Hepatic stellate cell (primary cell): ENCODE results near the gene EIF1AD.
A peak's percentile ranks its signal among the peaks of the same experiment; 100 is the strongest.
"Not testable (repeated sequence)": the region's sequence is repeated elsewhere in the genome, so short reads cannot be mapped to it uniquely, and the experiment has no call there.

Source experiments
- DNase-seq: peaks from one replicate; pipeline ENCODE4 v3.0.0; 2011; ENCODE audit warnings: low spot score

EIF1AD gene

DNA sequence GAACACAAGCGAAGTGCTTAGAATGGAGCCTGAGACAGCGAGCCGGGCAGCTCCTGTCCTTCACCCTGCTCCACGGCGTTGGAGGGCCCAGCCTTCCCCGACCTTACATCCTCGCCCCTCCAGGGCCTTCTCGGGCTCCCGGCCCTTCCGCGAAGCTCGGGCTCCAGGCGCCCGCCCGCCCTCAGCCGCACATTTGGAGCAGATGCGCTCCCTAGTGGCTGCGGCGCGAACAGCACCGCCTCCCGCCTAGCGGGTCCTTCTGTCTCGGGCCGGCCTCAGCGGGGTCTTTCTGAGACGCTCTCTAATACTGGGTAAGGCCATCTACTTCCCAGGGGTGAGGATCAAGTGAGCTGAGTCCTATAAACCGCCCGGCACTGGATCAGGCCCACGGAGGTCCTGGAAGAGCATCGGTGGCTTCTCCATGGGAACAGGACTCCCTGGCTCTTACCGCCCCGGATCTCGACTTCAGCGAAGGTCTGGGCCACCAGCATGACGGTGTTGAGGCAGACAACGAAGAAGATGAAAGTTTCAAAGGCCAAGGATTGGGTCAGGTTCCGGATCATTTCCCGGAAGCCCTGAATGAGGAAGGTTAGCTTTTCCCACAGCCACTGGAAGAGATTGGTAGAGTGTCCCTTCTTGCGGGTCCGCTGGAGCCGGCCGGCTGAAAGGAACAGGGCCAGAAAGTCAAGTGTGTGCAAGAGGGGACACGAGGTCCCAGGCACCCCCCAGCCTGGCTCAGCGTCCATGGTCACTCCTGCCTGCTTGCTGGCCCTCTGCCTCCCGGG lies 20.6 kb upstream of the EIF1AD start:
- DNase-seq = peak; percentile 87

DNA sequence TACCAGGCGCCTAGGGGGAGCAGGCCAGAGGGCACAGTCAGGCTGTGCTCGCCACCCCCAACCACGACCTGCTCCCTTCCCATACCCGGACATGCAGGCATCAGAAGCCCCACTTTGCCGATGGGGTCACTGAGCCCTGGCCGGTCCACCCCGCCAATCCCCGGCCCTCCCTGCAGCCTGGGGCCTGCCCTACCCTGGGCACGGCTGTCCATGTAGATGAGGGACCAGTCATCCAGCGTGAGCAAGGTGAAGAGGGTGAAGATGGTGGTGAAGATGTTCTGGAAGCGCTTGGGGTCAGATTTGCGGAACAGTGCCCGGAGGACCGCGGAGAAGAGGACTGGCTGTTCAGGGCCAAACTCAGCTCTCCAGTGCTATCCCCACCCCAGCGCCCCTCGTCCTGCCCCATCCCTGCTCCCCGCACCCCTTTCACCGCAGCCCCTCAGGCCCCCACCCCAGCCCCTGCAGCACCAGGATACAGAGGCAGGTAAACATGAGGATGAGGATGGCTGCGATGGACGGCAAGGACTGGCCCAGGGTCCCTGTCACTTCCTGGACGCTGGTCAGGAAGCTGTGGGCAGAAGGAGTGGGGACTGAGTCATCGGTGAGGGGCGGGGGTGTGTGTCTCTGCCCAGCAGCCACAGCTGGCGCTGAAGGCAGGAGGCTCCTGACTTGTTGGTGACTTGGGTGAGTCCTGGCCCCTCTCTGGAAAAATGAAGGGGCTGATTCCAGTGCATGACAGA lies 18.8 kb upstream of the EIF1AD start:
- peak; percentile 95 for DNase-seq

- DNase-seq = no peak
These were observed 18.3 kb upstream of the EIF1AD start for GRCh38 chr11:66020212-66020611.

GRCh38 chr11:66017321-66017720 lies 15.4 kb upstream of the EIF1AD start:
- DNase-seq = no peak

- DNase-seq = no peak
These were observed 14.8 kb upstream of the EIF1AD start for GRCh38 chr11:66016793-66017177.

DNA sequence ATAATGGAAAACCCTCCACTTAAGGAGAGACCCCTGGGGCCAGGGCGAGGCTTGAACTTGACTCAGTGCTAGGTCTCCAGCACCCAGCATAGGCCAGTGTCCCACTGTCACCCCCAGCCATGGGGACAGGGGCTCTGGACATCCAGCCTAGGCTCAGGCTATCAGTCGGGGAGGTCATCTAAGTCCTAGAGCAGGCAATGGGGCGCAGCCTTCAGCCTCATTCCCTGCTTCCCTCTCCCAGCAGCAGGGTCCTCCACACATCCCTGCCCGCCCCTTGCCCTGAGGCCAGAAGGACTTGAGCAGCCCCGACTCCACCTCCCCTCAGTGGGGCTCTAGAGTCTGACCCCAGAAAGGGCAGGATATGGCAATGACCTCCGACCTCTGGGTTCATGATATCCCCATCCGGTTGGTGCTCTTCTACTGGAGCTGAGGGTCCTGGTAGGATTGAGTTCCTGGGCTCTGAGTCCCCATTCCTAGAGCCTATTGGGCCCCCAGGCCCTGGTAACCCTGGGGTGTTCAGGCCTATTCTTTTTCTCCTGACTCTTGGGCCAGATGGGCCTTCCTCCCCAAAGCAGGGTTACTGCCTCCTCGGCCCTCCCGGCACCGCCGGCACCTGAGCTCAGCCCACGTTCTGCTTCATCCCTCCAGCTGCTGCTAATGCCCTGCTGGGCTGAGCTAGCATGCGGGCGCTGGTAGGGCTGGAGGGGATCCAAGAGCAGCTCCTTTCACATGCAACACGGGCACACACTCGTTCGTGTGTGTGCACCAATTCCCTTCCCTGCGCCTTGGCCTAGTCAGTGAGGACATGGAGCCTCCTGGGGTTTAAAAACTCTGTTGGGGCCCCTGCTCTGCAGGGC lies 14.2 kb upstream of the EIF1AD start:
- no peak for DNase-seq

- DNase-seq = peak; percentile 69
These were observed 13.5 kb upstream of the EIF1AD start for GRCh38 chr11:66015454-66015881.

DNA sequence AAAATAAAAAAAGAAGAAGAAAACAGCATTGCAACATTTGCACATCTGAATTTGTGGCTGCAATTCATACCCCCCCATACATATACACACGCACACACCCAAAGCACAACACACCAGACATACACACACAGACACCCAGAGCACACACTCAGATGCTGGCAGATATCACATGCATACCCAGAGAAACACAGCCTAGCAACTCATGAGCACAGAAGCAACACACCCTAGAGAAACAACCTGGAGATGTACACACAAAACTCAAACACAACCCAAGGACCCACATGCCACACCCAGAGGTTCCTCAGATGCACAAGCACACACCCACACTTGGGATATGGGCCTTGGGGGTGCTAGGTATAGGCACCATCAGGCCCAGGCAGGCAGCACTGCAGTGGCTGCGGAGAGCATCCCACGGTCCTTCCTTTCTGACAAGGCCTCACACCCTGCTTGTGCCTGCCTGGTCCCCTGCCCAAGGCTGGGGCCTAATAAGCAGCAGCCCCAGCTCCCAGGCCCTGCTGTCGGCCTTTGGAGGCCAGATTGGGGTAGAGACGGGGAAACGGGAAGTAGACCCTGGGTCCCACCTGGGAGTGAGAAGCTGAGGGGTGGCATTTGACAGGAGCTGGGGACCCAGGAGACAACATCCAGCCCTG lies 13.0 kb upstream of the EIF1AD start:
- no peak for DNase-seq

DNA sequence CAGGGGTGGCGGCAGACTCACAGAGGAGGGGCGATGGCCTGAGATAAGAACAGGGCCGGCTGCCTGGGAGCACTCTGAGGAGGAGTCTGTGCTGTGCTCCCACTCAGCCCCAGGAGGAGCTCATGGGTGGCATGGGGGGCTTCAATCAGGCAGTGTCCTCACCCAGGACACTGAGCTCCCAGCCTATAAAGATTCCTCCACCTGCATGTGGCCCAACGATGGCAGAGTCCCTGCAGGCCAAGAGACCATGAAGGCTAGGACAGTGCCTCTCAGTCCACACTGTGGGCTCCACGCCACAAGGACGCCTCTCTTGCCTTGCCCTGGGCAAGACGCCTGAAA lies 11.8 kb upstream of the EIF1AD start:
- no peak for DNase-seq

- no peak for DNase-seq
These were observed 11.2 kb upstream of the EIF1AD start for GRCh38 chr11:66012946-66013761.

GRCh38 chr11:66012371-66012945 lies 10.5 kb upstream of the EIF1AD start:
- no peak for DNase-seq

- no peak for DNase-seq
These were observed 9.9 kb upstream of the EIF1AD start, which contains the start of gene CST6 for GRCh38 chr11:66011785-66012303. Gene CST6 (plus strand): TSS chr11:66012008. CDS start chr11:66012045, 37 bp downstream.

DNA sequence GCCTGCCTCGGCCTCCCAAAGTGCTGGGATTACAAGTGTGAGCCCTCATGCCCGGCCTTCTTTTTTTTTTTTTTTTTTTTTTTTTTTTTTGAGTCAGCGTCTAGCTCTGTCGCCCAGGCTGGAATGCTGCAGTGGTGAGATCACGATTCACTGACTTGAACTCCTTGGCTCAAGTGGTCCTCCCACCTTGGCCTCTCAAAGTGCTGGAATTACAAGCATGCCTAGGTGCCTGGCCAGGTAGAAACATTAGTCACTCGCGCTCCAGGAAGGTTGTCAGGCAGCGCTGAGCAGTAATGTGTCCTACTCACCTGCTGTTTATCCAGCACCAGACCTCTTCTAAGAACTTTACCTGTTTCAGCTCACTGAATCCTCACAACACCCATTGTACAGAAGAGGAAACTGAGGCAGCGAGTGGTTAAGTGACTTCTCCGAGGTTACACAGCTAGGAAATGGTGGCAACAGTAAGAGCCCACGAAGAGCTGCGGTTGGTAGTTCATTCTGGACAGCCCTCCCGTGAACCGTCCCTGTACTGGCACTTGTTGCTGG lies 9.4 kb upstream of the EIF1AD start:
- peak; percentile 65 for DNase-seq

- not testable (repeated sequence) for DNase-seq
These were observed 8.1 kb upstream of the EIF1AD start for GRCh38 chr11:66010036-66010435.

- no peak for DNase-seq
These were observed 6.6 kb upstream of the EIF1AD start for GRCh38 chr11:66008468-66009101.

GRCh38 chr11:66008095-66008467 lies 6.1 kb upstream of the EIF1AD start:
- DNase-seq = no peak

- DNase-seq = no peak
These were observed 5.3 kb upstream of the EIF1AD start for GRCh38 chr11:66007201-66007634.

- no peak for DNase-seq
These were observed 4.9 kb upstream of the EIF1AD start for GRCh38 chr11:66006891-66007176.

- no peak for DNase-seq
These were observed 4.4 kb upstream of the EIF1AD start for GRCh38 chr11:66006134-66006890.
